HG03066 (cell line): ENCODE measurements around the gene RNGTT.
"Not testable (repeated sequence)": the region's sequence is repeated elsewhere in the genome, so short reads cannot be mapped to it uniquely, and the experiment has no call there.

Experiments used
- ATAC-seq: cut with Tn5 transposase; IDR thresholded peaks from one replicate; pipeline ENCODE4 v1.9.1; 2021; ENCODE audit warnings: low read depth; ENCODE audit not compliant: unreplicated experiment

The RNGTT gene

GRCh38 chr6:88825856-88826255, 137.6 kb downstream of the RNGTT start:
- ATAC-seq: no peak

- ATAC-seq: no peak
Measured at GRCh38 chr6:88823998-88824397, 139.4 kb downstream of the RNGTT start.

- no peak for ATAC-seq
Measured at GRCh38 chr6:88815491-88815890, 147.9 kb downstream of the RNGTT start.

GRCh38 chr6:88814909-88815308, 148.5 kb downstream of the RNGTT start:
- ATAC-seq: no peak

GRCh38 chr6:88813045-88813444, 150.4 kb downstream of the RNGTT start:
- no peak for ATAC-seq

- no peak for ATAC-seq
Measured at GRCh38 chr6:88810701-88811100, 152.7 kb downstream of the RNGTT start.

GRCh38 chr6:88810089-88810488, 153.3 kb downstream of the RNGTT start:
- ATAC-seq: no peak

- no peak for ATAC-seq
Measured at GRCh38 chr6:88808381-88808780, 155.0 kb downstream of the RNGTT start.

GRCh38 chr6:88807622-88808021, 155.8 kb downstream of the RNGTT start:
- no peak for ATAC-seq

GRCh38 chr6:88806728-88807127, 156.7 kb downstream of the RNGTT start:
- no peak for ATAC-seq

GRCh38 chr6:88804701-88805100, 158.7 kb downstream of the RNGTT start:
- ATAC-seq: no peak

- no peak for ATAC-seq
Measured at GRCh38 chr6:88785478-88785877, 177.9 kb downstream of the RNGTT start.

- no peak for ATAC-seq
Measured at GRCh38 chr6:88780714-88781389, 182.6 kb downstream of the RNGTT start.

GRCh38 chr6:88775866-88776571, 187.4 kb downstream of the RNGTT start:
- no peak for ATAC-seq

- not testable (repeated sequence) for ATAC-seq
Measured at GRCh38 chr6:88768114-88768513, 195.3 kb downstream of the RNGTT start.

- no peak for ATAC-seq
Measured at GRCh38 chr6:88764081-88764480, 199.3 kb downstream of the RNGTT start.

- ATAC-seq: no peak
Measured at GRCh38 chr6:88763160-88763559, 200.3 kb downstream of the RNGTT start.

GRCh38 chr6:88761237-88762031, 202.0 kb downstream of the RNGTT start:
- ATAC-seq: no peak

GRCh38 chr6:88760091-88760490, 203.3 kb downstream of the RNGTT start:
- no peak for ATAC-seq

GRCh38 chr6:88750936-88751335, 212.5 kb downstream of the RNGTT start:
- ATAC-seq: no peak

- no peak for ATAC-seq
Measured at GRCh38 chr6:88749849-88750248, 213.6 kb downstream of the RNGTT start.
